ENCODE measurements around the gene LATS1.
A peak's percentile ranks its signal among the peaks of the same experiment; 100 is the strongest.
"Not testable (repeated sequence)": the region's sequence is repeated elsewhere in the genome, so short reads cannot be mapped to it uniquely, and the experiment has no call there.

The LATS1 gene

DNA sequence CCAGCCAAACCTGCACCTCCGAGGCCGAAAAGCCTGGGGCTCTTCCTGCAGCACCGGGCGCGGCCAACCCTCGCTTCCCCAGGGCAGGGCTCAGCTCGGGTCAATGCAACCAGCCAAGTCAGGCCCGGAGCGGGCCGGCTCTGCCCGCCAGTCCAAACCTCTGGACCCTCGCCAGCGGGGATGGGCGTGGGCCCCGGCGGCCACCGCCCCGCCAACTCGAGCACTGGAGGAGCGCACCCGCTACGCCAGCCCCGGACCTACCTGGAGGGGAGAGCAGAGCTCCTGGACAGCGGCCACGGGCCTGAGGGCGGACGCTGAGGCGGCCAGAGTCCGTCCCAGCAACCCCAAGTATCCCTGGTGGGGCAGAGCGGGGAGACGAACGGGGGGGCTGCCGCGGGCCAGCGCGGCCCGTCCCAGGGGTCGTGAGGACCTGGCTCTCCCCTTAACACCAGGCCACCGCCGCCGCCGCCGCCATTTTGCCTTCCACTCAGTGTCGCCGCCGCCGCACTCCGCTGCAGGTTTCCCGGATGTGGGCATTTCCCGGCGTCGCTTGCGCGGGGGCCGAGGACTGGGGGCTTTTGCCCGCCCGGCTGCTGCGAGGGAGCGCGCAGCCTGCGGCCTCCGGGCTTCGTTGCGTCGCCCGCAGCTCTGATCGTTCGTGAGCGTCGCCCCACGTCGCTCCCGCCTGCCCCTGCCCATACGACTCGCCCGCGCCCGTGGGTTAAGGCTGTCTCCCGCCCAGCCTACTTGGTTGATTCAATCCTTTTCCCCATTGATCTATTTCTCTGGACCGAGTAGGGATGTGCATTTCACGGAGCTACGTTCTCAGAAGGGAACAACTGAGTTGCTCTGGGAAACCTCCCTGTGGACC lies at the start of gene LATS1:
Gene LATS1 (minus strand): TSS at position 514 of the 871 bp plus-strand sequence. CDS start 15,975 bp downstream, outside the sequence.
- DNase-seq (ENCODE audit: low read depth) = no peak

DNA sequence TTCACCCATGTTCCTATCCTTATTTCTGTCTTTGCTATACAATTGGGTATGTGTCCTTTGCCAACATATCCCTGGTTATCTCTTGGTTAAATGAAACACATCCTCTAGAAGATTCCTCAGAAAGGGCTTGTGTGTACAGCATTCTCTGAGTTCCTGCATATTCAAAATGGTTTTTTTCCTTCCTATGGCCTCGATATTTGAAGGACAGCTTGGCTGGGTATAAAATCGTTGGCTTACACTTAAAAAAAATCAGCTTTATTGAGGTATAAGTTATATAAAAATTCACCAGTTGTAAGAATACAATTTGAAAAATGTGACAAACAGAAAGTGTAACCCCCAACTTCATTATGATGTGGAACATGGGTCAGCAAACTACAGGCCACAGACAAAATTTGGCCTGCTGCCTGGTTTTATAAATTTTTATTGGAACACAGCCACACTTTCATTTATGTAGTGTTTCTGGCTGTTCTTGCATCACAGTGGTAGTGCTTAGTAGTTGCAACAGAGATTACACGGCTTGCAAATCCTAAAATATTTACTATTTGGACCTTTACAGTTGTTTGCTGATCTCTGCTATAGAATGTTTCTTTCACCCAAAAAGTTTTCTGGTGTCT lies 48.4 kb upstream of the LATS1 start:
- peak; percentile 61 for DNase-seq (ENCODE audit: low read depth)

- no peak for DNase-seq (ENCODE audit: low read depth)
Measured at GRCh38 chr6:149763866-149764265, 46.0 kb upstream of the LATS1 start.

DNA sequence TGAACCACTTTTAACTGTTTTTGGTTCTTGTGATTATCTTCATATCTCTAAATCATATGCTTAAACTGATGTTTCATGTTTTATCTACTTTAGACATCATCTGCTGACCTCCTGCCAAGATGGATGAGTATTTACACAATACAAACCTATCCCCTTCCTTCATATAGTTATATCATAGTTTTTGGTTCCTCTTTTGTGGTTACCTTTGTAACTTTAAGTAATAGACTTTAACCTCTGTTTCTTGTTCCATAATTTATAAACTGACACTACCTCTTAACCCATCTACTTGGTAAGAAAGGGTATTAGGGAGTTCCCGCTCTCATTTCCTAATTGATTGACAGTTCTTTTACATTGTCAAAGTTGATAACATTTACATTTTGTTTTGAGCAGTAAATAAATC lies 43.5 kb upstream of the LATS1 start:
- no peak for DNase-seq (ENCODE audit: low read depth)

- no peak for DNase-seq (ENCODE audit: low read depth)
Measured at GRCh38 chr6:149756261-149756636, 38.3 kb upstream of the LATS1 start.

DNA sequence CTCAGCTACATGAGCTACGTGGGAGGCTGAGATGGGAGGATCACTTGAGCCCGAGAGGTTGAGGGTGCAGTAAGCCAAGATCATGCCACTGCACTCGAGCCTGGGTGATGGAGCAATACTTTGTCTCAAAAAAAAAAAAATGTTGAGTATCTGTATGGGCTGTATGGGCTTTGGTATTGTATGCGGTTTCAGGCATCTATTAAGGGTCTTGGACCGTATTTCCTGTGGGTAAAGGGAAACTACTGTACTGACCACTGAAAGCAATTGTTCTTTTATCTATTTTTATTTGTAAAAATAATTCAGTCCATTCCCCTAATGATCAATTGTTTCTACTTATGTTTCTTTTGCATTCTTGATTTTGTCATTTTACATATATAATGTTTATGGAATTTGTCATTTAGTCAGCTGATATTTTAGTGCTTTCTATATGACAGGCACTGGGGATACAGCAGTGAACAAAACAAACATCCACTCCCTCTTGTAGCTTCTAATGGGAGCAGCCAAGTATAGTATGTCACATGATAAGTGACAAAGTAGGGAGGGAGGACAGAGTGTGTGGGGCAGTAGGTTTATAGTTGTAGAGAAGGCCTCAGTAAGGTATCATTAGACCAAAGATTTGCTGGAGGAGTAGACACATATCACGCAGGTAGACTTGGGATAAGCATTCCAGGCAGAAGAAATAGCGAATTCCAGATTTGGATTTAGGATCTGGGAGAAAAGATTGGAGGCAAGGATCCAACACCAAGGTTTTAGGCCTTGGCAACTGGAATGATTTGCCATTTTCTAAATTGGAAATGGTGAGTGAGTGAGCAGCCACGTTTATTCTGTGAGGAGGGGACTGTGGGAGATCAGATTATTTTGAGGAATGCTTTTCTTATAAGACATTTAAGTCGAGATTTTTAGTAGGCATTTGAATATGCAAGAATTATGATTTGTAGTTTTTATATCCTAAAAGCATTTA lies 37.7 kb upstream of the LATS1 start:
- DNase-seq (ENCODE audit: low read depth) = no peak

DNA sequence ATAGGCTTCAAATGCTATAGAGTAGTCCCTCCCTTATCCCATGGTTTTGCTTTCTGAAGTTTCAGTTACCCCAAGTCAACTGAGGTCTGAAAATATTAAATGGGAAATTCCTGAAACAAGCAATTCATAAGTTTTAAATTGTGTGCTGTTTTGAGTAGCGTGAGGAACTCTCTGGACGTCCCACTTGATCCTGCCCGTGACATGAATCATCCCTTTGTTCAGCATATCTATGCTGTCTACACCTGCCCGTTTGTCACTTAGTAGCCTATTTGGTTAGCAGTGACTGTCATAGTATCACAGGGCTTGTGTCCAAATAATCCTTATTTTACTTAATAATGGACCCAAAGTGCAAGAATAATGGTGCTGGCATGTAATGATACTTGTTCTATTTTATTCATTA lies 36.6 kb upstream of the LATS1 start:
- no peak for DNase-seq (ENCODE audit: low read depth)

- not testable (repeated sequence) for DNase-seq (ENCODE audit: low read depth)
Measured at GRCh38 chr6:149753374-149753637, 35.4 kb upstream of the LATS1 start.

- no peak for DNase-seq (ENCODE audit: low read depth)
Measured at GRCh38 chr6:149752600-149753373, 34.9 kb upstream of the LATS1 start.

GRCh38 chr6:149751920-149752319 lies 34.0 kb upstream of the LATS1 start:
- DNase-seq (ENCODE audit: low read depth) = not testable (repeated sequence)

DNA sequence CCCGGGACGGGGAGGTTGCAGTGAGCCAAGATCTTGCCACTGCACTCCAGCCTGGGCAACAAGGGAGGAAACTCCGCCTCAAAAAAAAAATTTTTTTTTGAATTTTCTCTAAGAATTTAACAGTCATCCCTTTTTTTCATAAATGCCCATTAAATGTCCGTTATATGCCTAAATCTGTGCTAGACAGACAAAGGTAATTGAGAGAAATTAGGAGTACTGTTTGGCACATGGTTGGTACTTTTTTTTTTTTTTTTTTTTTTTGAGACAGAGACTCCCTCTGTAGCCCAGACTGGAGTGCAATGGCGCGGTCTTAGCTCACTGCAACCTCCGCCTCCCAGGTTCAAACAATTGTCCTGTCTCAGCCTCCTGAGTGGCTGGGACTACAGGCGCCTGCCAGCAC lies 33.3 kb upstream of the LATS1 start:
- DNase-seq (ENCODE audit: low read depth) = no peak

GRCh38 chr6:149750136-149750609 lies 32.3 kb upstream of the LATS1 start:
- DNase-seq (ENCODE audit: low read depth) = no peak

DNA sequence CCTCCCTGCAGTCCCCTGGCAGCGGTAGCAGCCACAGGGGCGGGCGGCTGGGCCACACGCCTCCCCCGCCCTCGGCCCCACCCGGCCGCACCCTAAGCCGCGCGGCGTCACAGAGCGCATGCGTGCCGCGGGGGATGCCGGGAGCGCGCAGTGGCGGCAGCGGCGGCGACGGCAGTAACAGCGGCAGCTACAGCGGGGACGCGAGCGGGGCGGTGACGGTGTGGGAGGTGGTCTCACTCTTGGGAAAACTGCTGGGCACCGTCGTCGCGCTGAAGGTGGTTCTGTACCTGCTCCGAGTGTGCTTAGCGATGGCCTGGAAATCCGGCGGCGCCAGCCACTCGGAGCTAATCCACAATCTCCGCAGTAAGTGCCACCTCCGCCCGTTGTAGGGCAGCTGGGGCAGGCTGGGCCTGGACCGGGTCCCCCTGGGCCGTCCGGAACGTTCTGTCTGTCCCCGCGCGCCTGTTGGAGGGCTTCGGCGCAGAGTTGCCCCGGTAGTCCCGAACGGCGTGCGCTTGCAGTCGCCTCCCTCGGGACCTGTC lies 31.8 kb upstream of the LATS1 start, which contains the start of gene PCMT1:
Gene PCMT1 (plus strand): TSS at position 148 of the 542 bp plus-strand sequence. CDS start 161 bp downstream, at position 309.
- peak; percentile 31 for DNase-seq (ENCODE audit: low read depth)

- DNase-seq (ENCODE audit: low read depth) = not testable (repeated sequence)
Measured at GRCh38 chr6:149749082-149749593, 31.2 kb upstream of the LATS1 start.

- DNase-seq (ENCODE audit: low read depth) = peak; percentile 75
Measured at GRCh38 chr6:149746147-149746946, 28.4 kb upstream of the LATS1 start, which contains the start of gene NUP43. Gene NUP43, minus strand, starts transcription at chr6:149746529. Its CDS starts 34 bp downstream, at chr6:149746495.

DNA sequence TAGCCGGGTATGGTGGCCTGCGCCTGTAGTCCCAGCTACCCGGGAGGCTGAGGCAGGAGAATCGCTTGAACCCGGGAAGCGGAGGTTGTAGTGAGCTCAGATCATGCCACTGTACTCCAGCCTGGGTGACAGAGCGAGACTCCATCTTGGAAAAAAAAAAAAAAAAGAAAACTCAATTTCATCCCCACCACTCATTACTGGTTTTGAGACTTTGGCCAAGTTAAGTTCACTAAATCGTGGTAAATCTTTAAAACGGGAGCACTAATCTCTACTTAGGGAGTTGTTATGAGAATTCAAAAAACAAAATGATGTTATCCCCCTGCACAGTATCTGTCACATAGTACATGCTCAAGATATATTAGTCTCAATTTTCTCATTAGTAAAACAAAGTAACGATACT lies 27.4 kb upstream of the LATS1 start:
- DNase-seq (ENCODE audit: low read depth) = not testable (repeated sequence)

GRCh38 chr6:149734915-149735314 lies 17.0 kb upstream of the LATS1 start:
- DNase-seq (ENCODE audit: low read depth) = no peak

DNA sequence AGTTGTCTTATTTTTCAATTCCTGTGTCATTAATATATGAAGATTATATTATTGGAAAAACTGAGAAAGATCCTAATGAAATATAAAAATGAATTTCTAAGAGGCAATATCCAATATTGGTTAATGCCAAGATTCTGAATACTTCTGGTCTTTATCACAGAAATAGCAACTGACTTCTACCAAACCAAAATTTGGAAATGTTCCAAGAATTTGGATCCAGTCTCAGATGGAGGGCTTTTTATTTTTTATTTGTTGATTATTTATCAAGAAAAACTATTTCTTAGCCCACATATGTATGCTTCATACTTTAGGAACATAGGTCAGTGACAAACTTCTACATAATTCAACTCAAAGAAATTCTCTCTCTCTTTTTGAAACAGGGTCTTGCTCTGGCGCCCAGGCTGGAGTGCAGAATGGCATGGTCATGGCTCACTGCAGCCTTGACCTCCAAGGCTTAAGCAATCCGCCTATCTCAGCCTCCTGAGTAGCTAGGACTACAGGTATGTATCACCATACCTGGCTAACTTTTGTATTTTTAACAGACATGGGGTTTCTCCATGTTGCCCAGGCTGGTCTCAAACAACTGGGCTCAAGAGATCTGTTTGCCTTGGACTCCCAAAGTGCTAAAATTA lies 15.3 kb upstream of the LATS1 start:
- DNase-seq (ENCODE audit: low read depth) = no peak

GRCh38 chr6:149729824-149730223 lies 11.9 kb upstream of the LATS1 start:
- no peak for DNase-seq (ENCODE audit: low read depth)

All from non-pigmented ciliary epithelial cell (primary cell).